ENCODE measurements around the gene FRMD4A.
A peak's percentile ranks its signal among the peaks of the same experiment; 100 is the strongest.

DNA sequence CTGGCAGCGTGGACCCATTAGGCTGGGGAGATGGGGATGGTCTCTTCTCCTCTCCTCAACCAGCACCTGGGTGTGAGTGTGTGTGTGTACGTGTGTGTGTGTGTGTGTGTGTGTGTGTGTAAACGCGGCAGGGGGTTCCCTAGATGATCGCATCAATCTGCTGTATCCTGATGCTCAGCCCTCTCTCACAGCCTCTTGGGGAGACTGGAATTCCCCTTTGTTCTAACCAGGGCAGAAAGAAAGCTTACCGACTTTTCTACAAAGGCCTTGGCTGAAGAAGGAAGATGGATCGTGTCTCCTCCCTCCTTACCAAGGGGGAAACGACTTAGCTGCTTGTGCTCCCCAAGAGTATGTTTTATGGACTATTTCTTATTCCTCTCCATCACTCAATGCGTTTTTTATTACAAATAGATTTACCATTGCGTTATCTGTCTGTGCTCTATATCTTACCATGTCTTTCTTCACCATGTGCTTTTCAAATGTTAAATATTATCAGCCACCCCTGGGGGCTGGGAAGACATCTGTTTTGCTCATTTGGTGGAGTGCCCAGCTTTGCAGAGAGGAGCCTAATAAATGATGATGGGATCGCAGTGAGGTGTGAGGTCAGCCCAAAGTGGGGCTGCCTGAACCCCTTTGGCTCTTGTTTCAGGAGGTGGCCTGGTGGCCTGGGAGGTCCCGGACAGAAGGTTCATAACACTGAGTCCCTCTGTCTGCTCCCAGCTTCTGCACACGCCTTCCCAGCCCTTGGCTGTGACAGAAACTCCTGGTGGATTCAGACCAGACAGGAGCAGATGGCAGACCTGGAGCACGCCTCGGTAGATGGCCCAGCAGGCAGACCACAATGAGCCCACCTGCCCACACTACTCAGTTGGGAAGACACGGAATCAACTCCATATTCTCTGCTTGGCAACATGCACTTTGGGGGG is 481.9 kb downstream of the FRMD4A start:
- TF ChIP-seq, protein P1, sequence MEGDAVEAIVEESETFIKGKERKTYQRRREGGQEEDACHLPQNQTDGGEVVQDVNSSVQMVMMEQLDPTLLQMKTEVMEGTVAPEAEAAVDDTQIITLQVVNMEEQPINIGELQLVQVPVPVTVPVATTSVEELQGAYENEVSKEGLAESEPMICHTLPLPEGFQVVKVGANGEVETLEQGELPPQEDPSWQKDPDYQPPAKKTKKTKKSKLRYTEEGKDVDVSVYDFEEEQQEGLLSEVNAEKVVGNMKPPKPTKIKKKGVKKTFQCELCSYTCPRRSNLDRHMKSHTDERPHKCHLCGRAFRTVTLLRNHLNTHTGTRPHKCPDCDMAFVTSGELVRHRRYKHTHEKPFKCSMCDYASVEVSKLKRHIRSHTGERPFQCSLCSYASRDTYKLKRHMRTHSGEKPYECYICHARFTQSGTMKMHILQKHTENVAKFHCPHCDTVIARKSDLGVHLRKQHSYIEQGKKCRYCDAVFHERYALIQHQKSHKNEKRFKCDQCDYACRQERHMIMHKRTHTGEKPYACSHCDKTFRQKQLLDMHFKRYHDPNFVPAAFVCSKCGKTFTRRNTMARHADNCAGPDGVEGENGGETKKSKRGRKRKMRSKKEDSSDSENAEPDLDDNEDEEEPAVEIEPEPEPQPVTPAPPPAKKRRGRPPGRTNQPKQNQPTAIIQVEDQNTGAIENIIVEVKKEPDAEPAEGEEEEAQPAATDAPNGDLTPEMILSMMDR (IDR thresholded peaks at IDR 0.05) = no peak
- TF ChIP-seq RCOR1 (IDR thresholded peaks at IDR 0.05; ENCODE audit: low read length) = peak; percentile 75; the same call in 1 of the 2 replicates
- no peak for TF ChIP-seq POLR2AphosphoS5 (IDR thresholded peaks at IDR 0.05; ENCODE audit: low read depth, low read length)
- TF ChIP-seq, protein P2, sequence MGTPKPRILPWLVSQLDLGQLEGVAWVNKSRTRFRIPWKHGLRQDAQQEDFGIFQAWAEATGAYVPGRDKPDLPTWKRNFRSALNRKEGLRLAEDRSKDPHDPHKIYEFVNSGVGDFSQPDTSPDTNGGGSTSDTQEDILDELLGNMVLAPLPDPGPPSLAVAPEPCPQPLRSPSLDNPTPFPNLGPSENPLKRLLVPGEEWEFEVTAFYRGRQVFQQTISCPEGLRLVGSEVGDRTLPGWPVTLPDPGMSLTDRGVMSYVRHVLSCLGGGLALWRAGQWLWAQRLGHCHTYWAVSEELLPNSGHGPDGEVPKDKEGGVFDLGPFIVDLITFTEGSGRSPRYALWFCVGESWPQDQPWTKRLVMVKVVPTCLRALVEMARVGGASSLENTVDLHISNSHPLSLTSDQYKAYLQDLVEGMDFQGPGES (IDR thresholded peaks at IDR 0.05; ENCODE audit: low read depth, low read length) = no peak
